Measurements from ENCODE around the gene ZSWIM3. TPM values are rescaled to one million over a fixed set of nuclear protein-coding genes. Genes with fewer than 3 reads are reported as not detected.

The ZSWIM3 gene
- total and polyA plus RNA-seq, 2 of the 13 experiments (the other 11 are each of a cell fraction or from before 2014, with no cell fraction given), result 5.2 to 5.8 TPM

DNA sequence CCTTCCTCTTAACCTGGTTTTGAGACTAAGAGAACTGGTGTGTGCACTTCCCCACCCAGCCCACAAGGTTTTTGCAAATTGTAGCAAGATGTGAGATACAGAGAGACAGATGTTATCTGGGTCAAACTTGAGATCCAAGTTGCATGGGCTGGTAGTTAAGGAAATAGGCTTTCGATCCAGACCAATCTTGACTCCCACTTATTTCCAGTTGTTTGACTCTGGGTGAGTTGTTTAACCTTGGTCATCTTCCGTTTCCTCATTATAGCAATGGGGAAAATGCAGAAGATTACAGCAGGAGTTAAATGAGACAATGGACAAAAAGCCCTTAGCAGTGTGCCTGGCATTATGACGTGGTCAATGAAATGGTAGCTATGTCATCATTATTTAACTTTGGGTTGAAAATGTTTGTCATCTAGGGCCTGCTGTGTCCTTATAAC is 22.1 kb upstream of the ZSWIM3 start:
- no TSS peak for BruUV-seq (replicated peaks)
- intact Hi-C loops (cut with micrococcal nuclease; ENCODE audit: unreplicated experiment), result no loop called here
- no peak for ATAC-seq
- Histone ChIP-seq H3K27ac (ENCODE audit: extremely low read length, insufficient read depth, low read length) (no peak overlapping the region), H3K4me3 (replicated peaks in 1 of 3; ENCODE audit: insufficient read depth in 1 of 3, low read depth in 2 of 3, low read length in 3 of 3) (no peak overlapping the region), H4K20me1 (ENCODE audit: insufficient read depth, low read length) (no peaks in the 10 kb centered on the region), H3K79me2 (ENCODE audit: insufficient read depth, low read length) (no peaks in the 10 kb centered on the region), H3K9me3 (ENCODE audit: low read length) (no peaks in the 10 kb centered on the region), H2AFZ (ENCODE audit: low read length) (no peak overlapping the region), H3K4me1 (ENCODE audit: insufficient read depth, low read length) (peaks cover 48% of the 10 kb centered on the region), H3K9ac (ENCODE audit: insufficient read depth, low read depth, low read length) (no peak overlapping the region), H3K4me2 (ENCODE audit: low read depth, low read length) (no peak overlapping the region), H3K27me3 (ENCODE audit: control insufficient read depth in 1 of 2, insufficient read depth in 2 of 2, low read length in 2 of 2) (no peaks in the 10 kb centered on the region), H3K36me3 (replicated peaks in 1 of 2; ENCODE audit: control insufficient read depth in 1 of 2, insufficient read depth in 2 of 2, low read length in 2 of 2) (0 out of 5 replicates have a peak, but pooled peaks cover 0 to 4% of the 10 kb centered on the region in 2 experiments)
- DNase-seq (ENCODE audit: low spot score), result no peak
- TF ChIP-seq NPAS2 (CRISPR knock-in tag; IDR thresholded peaks at IDR 0.05; ENCODE audit: borderline replicate concordance) (no peak), CREB1 (IDR thresholded peaks at IDR 0.05) (peak; percentile 56), CREB1 (CRISPR knock-in tag; IDR thresholded peaks at IDR 0.05) (no peak), ZNF264 (CRISPR knock-in tag; IDR thresholded peaks at IDR 0.05) (no peak), ZNF33B (CRISPR knock-in tag; IDR thresholded peaks at IDR 0.05) (0 out of 2 replicates have a peak, but pooled peaks have one; percentile 7), CBX5 (CRISPR knock-in tag; IDR thresholded peaks at IDR 0.05; ENCODE audit: borderline replicate concordance) (no peak), ATF7 (IDR thresholded peaks at IDR 0.05) (peak; percentile 55; the same call in 1 of the 2 replicates), ATF7 (CRISPR knock-in tag; IDR thresholded peaks at IDR 0.05) (no peak)
- TF ChIP-seq, protein P1, sequence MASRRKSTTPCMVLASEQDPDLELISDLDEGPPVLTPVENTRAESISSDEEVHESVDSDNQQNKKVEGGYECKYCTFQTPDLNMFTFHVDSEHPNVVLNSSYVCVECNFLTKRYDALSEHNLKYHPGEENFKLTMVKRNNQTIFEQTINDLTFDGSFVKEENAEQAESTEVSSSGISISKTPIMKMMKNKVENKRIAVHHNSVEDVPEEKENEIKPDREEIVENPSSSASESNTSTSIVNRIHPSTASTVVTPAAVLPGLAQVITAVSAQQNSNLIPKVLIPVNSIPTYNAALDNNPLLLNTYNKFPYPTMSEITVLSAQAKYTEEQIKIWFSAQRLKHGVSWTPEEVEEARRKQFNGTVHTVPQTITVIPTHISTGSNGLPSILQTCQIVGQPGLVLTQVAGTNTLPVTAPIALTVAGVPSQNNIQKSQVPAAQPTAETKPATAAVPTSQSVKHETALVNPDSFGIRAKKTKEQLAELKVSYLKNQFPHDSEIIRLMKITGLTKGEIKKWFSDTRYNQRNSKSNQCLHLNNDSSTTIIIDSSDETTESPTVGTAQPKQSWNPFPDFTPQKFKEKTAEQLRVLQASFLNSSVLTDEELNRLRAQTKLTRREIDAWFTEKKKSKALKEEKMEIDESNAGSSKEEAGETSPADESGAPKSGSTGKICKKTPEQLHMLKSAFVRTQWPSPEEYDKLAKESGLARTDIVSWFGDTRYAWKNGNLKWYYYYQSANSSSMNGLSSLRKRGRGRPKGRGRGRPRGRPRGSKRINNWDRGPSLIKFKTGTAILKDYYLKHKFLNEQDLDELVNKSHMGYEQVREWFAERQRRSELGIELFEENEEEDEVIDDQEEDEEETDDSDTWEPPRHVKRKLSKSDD (CRISPR knock-in tag; IDR thresholded peaks at IDR 0.05; ENCODE audit: low read depth), result 0 out of 2 replicates have a peak, but pooled peaks have one; percentile 10
- TF ChIP-seq, protein P2, sequence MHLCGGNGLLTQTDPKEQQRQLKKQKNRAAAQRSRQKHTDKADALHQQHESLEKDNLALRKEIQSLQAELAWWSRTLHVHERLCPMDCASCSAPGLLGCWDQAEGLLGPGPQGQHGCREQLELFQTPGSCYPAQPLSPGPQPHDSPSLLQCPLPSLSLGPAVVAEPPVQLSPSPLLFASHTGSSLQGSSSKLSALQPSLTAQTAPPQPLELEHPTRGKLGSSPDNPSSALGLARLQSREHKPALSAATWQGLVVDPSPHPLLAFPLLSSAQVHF (CRISPR knock-in tag; IDR thresholded peaks at IDR 0.05), result no peak
- ChIA-PET POLR2A (no interaction called here), CTCF (ENCODE audit: low intra/inter-chr PET ratio, low total read pairs) (no interaction called here)
- WGBS (ENCODE audit: low lambda C conversion rate), result 81% methylated on average over 3 of the region's 3 CpGs
- no peak for FAIRE-seq
- in situ Hi-C loops (cut with HindIII; ENCODE audit: extremely low pct_ligation_motif_present, low pct_unique_long_range_greater_than_20kb), result no loop called here

Data from HepG2 (cell line).